ENCODE results near the gene PTPRD.
"Not testable (repeated sequence)": the region's sequence is repeated elsewhere in the genome, so short reads cannot be mapped to it uniquely, and the experiment has no call there.

DNA sequence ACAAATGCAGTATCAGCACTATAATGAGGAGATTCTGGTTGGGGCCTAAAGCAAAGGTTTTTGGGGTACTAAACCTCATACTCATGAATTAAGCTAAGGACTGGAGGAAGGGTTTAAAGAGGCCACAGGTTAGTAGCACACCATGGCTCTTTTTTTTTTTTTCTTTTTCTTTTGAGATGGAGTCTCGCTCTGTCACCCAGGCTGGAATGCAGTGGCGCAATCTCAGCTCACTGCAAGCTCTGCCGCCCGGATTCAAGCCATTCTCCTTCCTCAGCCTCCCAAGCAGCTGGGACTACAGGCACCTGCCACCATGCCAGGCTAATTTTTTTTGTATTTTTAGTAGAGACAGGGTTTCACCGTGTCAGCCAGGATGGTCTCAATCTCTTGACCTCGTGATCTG lies 1515.5 kb downstream of the PTPRD start:
- TF ChIP-seq, protein P1, sequence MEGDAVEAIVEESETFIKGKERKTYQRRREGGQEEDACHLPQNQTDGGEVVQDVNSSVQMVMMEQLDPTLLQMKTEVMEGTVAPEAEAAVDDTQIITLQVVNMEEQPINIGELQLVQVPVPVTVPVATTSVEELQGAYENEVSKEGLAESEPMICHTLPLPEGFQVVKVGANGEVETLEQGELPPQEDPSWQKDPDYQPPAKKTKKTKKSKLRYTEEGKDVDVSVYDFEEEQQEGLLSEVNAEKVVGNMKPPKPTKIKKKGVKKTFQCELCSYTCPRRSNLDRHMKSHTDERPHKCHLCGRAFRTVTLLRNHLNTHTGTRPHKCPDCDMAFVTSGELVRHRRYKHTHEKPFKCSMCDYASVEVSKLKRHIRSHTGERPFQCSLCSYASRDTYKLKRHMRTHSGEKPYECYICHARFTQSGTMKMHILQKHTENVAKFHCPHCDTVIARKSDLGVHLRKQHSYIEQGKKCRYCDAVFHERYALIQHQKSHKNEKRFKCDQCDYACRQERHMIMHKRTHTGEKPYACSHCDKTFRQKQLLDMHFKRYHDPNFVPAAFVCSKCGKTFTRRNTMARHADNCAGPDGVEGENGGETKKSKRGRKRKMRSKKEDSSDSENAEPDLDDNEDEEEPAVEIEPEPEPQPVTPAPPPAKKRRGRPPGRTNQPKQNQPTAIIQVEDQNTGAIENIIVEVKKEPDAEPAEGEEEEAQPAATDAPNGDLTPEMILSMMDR (conservative IDR thresholded peaks at IDR 0.05 in 1 of 2, IDR thresholded peaks at IDR 0.05 in 1 of 2; ENCODE audit: extremely low read depth in 1 of 2, insufficient read depth in 1 of 2, low read depth in 1 of 2, low read length in 2 of 2), result not testable (repeated sequence)
- not testable (repeated sequence) for TF ChIP-seq EZH2 (IDR thresholded peaks at IDR 0.05; ENCODE audit: borderline replicate concordance, low read length)
